Heart left ventricle (tissue), 16 donors: ENCODE results near the gene CD27. TPM values are rescaled to one million over a fixed set of nuclear protein-coding genes. Genes with fewer than 3 reads are reported as not detected.

Source experiments
- ATAC-seq, 4 donors: fragments of 200-7000 bp; cut with Tn5 transposase; one replicate each; pipeline ENCODE4 v1.9.1; 2020 to 2022; ENCODE audit warnings: moderate library complexity in 4 of 4, mild to moderate bottlenecking in 3 of 4, moderate number of reproducible peaks in 1 of 4
- DNase-seq, 5 donors: peaks; one replicate each; pipeline ENCODE4 v3.0.0-alpha.2; 2020
- H3K27ac ChIP-seq, 12 donors: fragments of 200-600 bp; sonication (generic) in 4 of 12; one replicate each; pipeline versions ENCODE4 v1.5.0 to v1.8.0; 2016 to 2022; ENCODE audit warnings: mild to moderate bottlenecking in 2 of 12
- H3K27me3 ChIP-seq, 9 donors: fragments of 200-600 bp; sonication (generic) in 2 of 9; one replicate each; pipeline versions ENCODE4 v1.5.1 to v1.8.0; 2016 to 2022; ENCODE audit warnings: mild to moderate bottlenecking in 3 of 9
- H3K36me3 ChIP-seq, 9 donors: fragments of 200-600 bp; sonication (generic) in 2 of 9; one replicate each; pipeline versions ENCODE4 v1.5.0 to v1.8.0; 2018 to 2022; ENCODE audit warnings: mild to moderate bottlenecking in 2 of 9
- H3K4me1 ChIP-seq, 12 donors: fragments of 200-600 bp; sonication (generic) in 4 of 12; one replicate each; pipeline versions ENCODE4 v1.5.0 to v1.8.0; 2016 to 2022; ENCODE audit warnings: mild to moderate bottlenecking in 3 of 12
- H3K4me3 ChIP-seq, 12 donors: fragments of 200-600 bp; sonication (generic) in 4 of 12; one replicate each; pipeline versions ENCODE4 v1.5.0 to v1.8.0; 2017 to 2022; ENCODE audit warnings: mild to moderate bottlenecking in 9 of 12, moderate library complexity in 4 of 12
- H3K9me3 ChIP-seq, 12 donors: fragments of 200-600 bp; sonication (generic) in 4 of 12; one replicate each; pipeline versions ENCODE4 v1.5.0 to v1.8.0; 2016 to 2022; ENCODE audit warnings: mild to moderate bottlenecking in 1 of 12
- CTCF ChIP-seq, 12 donors: fragments of 200-600 bp; sonication (generic) in 4 of 12; IDR thresholded peaks; one replicate each; pipeline versions ENCODE4 v1.5.0 to v1.8.0; 2018 to 2022; ENCODE audit warnings: antibody characterized with exemption in 12 of 12, mild to moderate bottlenecking in 5 of 12
- POLR2A ChIP-seq, 2 donors: fragments of 450-650 bp; IDR thresholded peaks; one replicate each; pipeline ENCODE4 v1.6.1; 2017; ENCODE audit warnings: antibody characterized with exemption in 2 of 2, mild to moderate bottlenecking in 2 of 2, moderate library complexity in 2 of 2
- WGBS, 4 donors: extraction: QIAGEN DNeasy Blood & Tissue Kit in 2 of 4; methylation state at CpG; one replicate each; pipeline versions ENCODE4 v1.1.5 to v1.1.7; 2013 to 2018; 5-methylcytosine and 5-hydroxymethylcytosine counted together
- intact Hi-C, 10 donors: fragments of 100-400 bp; cut with DNase I; formaldehyde crosslinking; loops; one replicate each; pipeline versions ENCODE4 v1.11.1 to v1.14.2; 2022
- polyA plus RNA-seq, 2 donors: library from polyadenylated mRNA; stranded (reverse); fragments of 200-250 nt; gene quantifications; one replicate each; pipeline ENCODE4 v1.2.3, GENCODE V29; 2013
- total RNA-seq, 9 donors: library from RNA; depleted of rRNA in 2 of 9; stranded (reverse); fragments of >200 nt in 2 of 9; fragmentation: NEBNext Ultra II Directional in 3 of 9; extraction: Animal tissue kit (Norgen Biotek cat#: 25700) in 3 of 9; gene quantifications; one replicate each; pipeline versions ENCODE4 v1.1.0 to v1.2.4, GENCODE V29; 2016 to 2023
- donor health status: ischemic (EF 13 %, LVEDD 7.1; RV severe dilation, severe dysfunction).
- donor health status: healthy with polysubstance abuse.
- donor health status: DM: no; HTN: yes; CAD: no.
- donor health status: DM: no; HTN: no; CAD: no.
- donor health status: ischemic (EF 25% LVEDD 6.9; RV normal size, moderate dysfunction).
- donor health status: ischemic (EF 25% LVEDD 5.7; RV mildly dilated, moderate dysfunction).
- donor health status: healthy.
- donor health status: DM: yes; HTN: yes; CAD: no.
- donor health status: ischemic (EF 35%, LVEDD 5.7; RV mildly dilated, moderate dysfunction).
- donor health status: nonischemic (EF 11% LVEDD 7.7; RV severe dilation, severe dysfunction).
- donor health status: DM: yes; HTN: yes; CAD: no.
- donor health status: PGD.
- donor health status: ischemic (EF 29% LVEDD 5.4; RV normal size, mild dysfunction).
- donor health status: nonischemic (EF 23%, LVEDD 6.1; RV moderate dilation, normal function).

CD27 gene
- total and polyA plus RNA-seq, 11 donors, result 0.19 to 5.3 (median 0.40) TPM; not detected in 6

- ATAC-seq (no peak), DNase-seq (no peak)
- H3K36me3 ChIP-seq, result peaks cover 0 to 84% (median 76%) of the 10 kb centered on the region in 9 donors
- no peaks in the 10 kb centered on the region for H3K27me3 ChIP-seq
- H3K9me3 ChIP-seq, result no peaks in the 10 kb centered on the region
- intact Hi-C loops, result loop anchor here in 4 of 10 donors (5.0 to 10.0 kb wide), 4 partner anchors 41 to 146 kb away; no protein-coding TSS in a partner anchor
- peak overlapping the region in 3 of 12 donors; percentile 13 to 84 (median 71) for H3K27ac ChIP-seq
- H3K4me3 ChIP-seq, result no peak overlapping the region
- TF ChIP-seq CTCF (IDR thresholded peaks at IDR 0.05), result no peak
- peaks cover 0 to 83% (median 16%) of the 10 kb centered on the region in 12 donors for H3K4me1 ChIP-seq
- 65 to 73% (median 72%) methylated on average over 7 of the region's 7 CpGs for WGBS, 4 donors
These were observed 18.5 kb downstream of the CD27 start for GRCh38 chr12:6463216-6463615.

GRCh38 chr12:6463858-6464257, 19.1 kb downstream of the CD27 start:
- Histone ChIP-seq H3K27me3 (no peaks in the 10 kb centered on the region), H3K36me3 (peaks cover 0 to 78% (median 70%) of the 10 kb centered on the region in 9 donors), H3K4me1 (peaks cover 0 to 89% (median 21%) of the 10 kb centered on the region in 12 donors), H3K27ac (peak overlapping the region in 2 of 12 donors; percentile 34 to 84), H3K4me3 (no peak overlapping the region), H3K9me3 (no peaks in the 10 kb centered on the region)
- intact Hi-C loops, result loop anchor here in 7 of 10 donors (2.0 to 10.0 kb wide), 6 partner anchors 39 to 147 kb away; no protein-coding TSS in a partner anchor
- TF ChIP-seq CTCF (IDR thresholded peaks at IDR 0.05) (no peak), POLR2A (IDR thresholded peaks at IDR 0.05) (no peak)
- ATAC-seq, result no peak
- no peak for DNase-seq
- 80 to 89% (median 88%) methylated on average over 6 of the region's 6 CpGs for WGBS, 4 donors

- Histone ChIP-seq H3K4me1 (peaks cover 0 to 90% (median 27%) of the 10 kb centered on the region in 12 donors), H3K27ac (peak overlapping the region in 2 of 12 donors; percentile 34 to 84), H3K27me3 (no peaks in the 10 kb centered on the region), H3K36me3 (peaks cover 0 to 71% (median 63%) of the 10 kb centered on the region in 9 donors), H3K9me3 (no peaks in the 10 kb centered on the region), H3K4me3 (no peak overlapping the region)
- no peak for ATAC-seq
- TF ChIP-seq CTCF (IDR thresholded peaks at IDR 0.05), result no peak
- TF ChIP-seq POLR2A (IDR thresholded peaks at IDR 0.05), result no peak
- DNase-seq, result no peak
- 90 to 94% (median 92%) methylated on average over 8 of the region's 8 CpGs for WGBS, 4 donors
- intact Hi-C loops, result loop anchor here in 7 of 10 donors (2.0 to 10.0 kb wide), 6 partner anchors 40 to 147 kb away; no protein-coding TSS in a partner anchor
These were observed 19.8 kb downstream of the CD27 start for GRCh38 chr12:6464531-6464930.

GRCh38 chr12:6465467-6466183, 20.9 kb downstream of the CD27 start:
- peaks cover 0 to 83% (median 31%) of the 10 kb centered on the region in 12 donors for H3K4me1 ChIP-seq
- WGBS, 4 donors, result 24 to 36% (median 33%) methylated on average over 6 of the region's 6 CpGs
- peaks cover 0 to 60% (median 52%) of the 10 kb centered on the region in 9 donors for H3K36me3 ChIP-seq
- intact Hi-C loops, result loop anchor here in 9 of 10 donors (1.0 to 10.0 kb wide), 7 partner anchors 41 to 141 kb away; no protein-coding TSS in a partner anchor
- no peaks in the 10 kb centered on the region for H3K27me3 ChIP-seq
- TF ChIP-seq POLR2A (IDR thresholded peaks at IDR 0.05) (no peak), CTCF (IDR thresholded peaks at IDR 0.05) (peak; percentile 72 to 87 (median 82))
- H3K9me3 ChIP-seq, result no peaks in the 10 kb centered on the region
- peak in 3 of 4 donors; percentile 15 to 52 (median 39) for ATAC-seq
- no peak overlapping the region for H3K27ac ChIP-seq
- peak in 2 of 5 donors; percentile 53 to 56 for DNase-seq
- no peak overlapping the region for H3K4me3 ChIP-seq
